PC-9 (cell line): ENCODE data around the gene CNTLN. TPM values are rescaled to one million over a fixed set of nuclear protein-coding genes. Genes with fewer than 3 reads are reported as not detected.

Experiments used
- Bru-seq: library from RNA; stranded (reverse); fragments of 400-500 nt; gene quantifications from one replicate; lab custom pipeline; 2021; lab: Mats Ljungman, UMichigan
- BruChase-seq, 2 experiments: library from RNA; stranded (reverse); fragments of 400-500 nt; gene quantifications; one replicate each; lab custom pipeline; 2021; lab: Mats Ljungman, UMichigan
- BruUV-seq: library from RNA; stranded (reverse); fragments of 400-500 nt; replicated peaks from 2 replicates; lab custom pipeline; 2021; lab: Mats Ljungman, UMichigan
- CTCF ChIA-PET: fragments of 300-600 bp; sonication (Branson Sonifier 250); formaldehyde crosslinking; loops from one replicate; lab custom pipeline; 2022; ENCODE audit warnings: antibody characterized with exemption; lab: Charles Lee
- POLR2A ChIA-PET: fragments of 300-600 bp; sonication (Branson Sonifier 250); formaldehyde crosslinking; loops from one replicate; lab custom pipeline; 2022; ENCODE audit warnings: antibody characterized with exemption; ENCODE audit not compliant: unreplicated experiment; lab: Charles Lee
- DNase-seq, 2 experiments: peaks; one replicate each; pipeline versions ENCODE4 v3.0.0 to v3.0.0-alpha.2; 2015 to 2022; ENCODE audit warnings: mixed read lengths in 1 of 2
- H2AFZ ChIP-seq: fragments of 200-600 bp; sonication (generic); 2 replicates; pipeline ENCODE4 v1.8.1; 2017; ENCODE audit warnings: antibody characterized with exemption
- H3F3A ChIP-seq: fragments of 200-600 bp; sonication (generic); 2 replicates; pipeline ENCODE4 v1.8.1; 2017; ENCODE audit warnings: antibody characterized with exemption, mild to moderate bottlenecking, low read depth; ENCODE audit not compliant: insufficient read depth
- H3K27ac ChIP-seq: fragments of 200-600 bp; sonication (generic); 2 replicates; pipeline ENCODE4 v1.6.1; 2016; ENCODE audit warnings: mixed run types
- H3K27me3 ChIP-seq: fragments of 200-600 bp; sonication (generic); 2 replicates; pipeline ENCODE4 v1.6.1; 2016; ENCODE audit warnings: low read depth, mixed run types; ENCODE audit not compliant: insufficient read depth
- H3K36me3 ChIP-seq: fragments of 200-600 bp; sonication (generic); 2 replicates; pipeline ENCODE4 v1.6.1; 2016; ENCODE audit warnings: low read depth, mixed run types
- H3K4me1 ChIP-seq: fragments of 200-600 bp; sonication (generic); replicated peaks from 2 replicates; pipeline ENCODE4 v1.6.1; 2016; ENCODE audit warnings: mixed run types; ENCODE audit not compliant: insufficient read depth
- H3K4me2 ChIP-seq: fragments of 200-600 bp; sonication (generic); 2 replicates; pipeline ENCODE4 v1.6.1; 2017; ENCODE audit warnings: mixed run types
- H3K4me3 ChIP-seq: fragments of 200-600 bp; sonication (generic); 2 replicates; pipeline ENCODE4 v1.6.1; 2016; ENCODE audit warnings: mixed run types
- H3K79me2 ChIP-seq: fragments of 200-600 bp; sonication (generic); 2 replicates; pipeline ENCODE4 v1.6.1; 2017; ENCODE audit warnings: low read depth, mixed run types
- H3K9me2 ChIP-seq: fragments of 200-600 bp; sonication (generic); 2 replicates; pipeline ENCODE4 v1.8.1; 2017; ENCODE audit warnings: mild to moderate bottlenecking; ENCODE audit not compliant: insufficient read depth
- H3K9me3 ChIP-seq: fragments of 200-600 bp; sonication (generic); 2 replicates; pipeline ENCODE4 v1.8.1; 2016; ENCODE audit warnings: low read depth; ENCODE audit not compliant: insufficient read depth
- H4K20me1 ChIP-seq: fragments of 200-600 bp; sonication (generic); 2 replicates; pipeline ENCODE4 v1.8.1; 2017; ENCODE audit not compliant: insufficient read depth
- EZH2 ChIP-seq: fragments of 200-600 bp; sonication (generic); IDR thresholded peaks from 2 replicates; pipeline ENCODE4 v1.8.0; 2017; ENCODE audit warnings: antibody characterized with exemption, low read depth
- intact Hi-C: fragments of 100-400 bp; cut with micrococcal nuclease; formaldehyde crosslinking; loops from one replicate; pipeline ENCODE4 v1.10.0; 2022; ENCODE audit not compliant: unreplicated experiment
- long read RNA-seq: library from polyadenylated mRNA; stranded (forward); transcript quantifications from one replicate; pipeline ENCODE4 v2.0.0, GENCODE V29; 2022
- total RNA-seq: library from RNA; stranded (reverse); gene quantifications from 2 replicates; pipeline ENCODE4 v1.2.3, GENCODE V29; 2021
- TF ChIP-seq, protein P1 (sequence below): fragments of 200-600 bp; sonication (generic); conservative IDR thresholded peaks from 2 replicates; pipeline ENCODE4 v1.6.1; 2017; ENCODE audit warnings: mixed run types, antibody characterized with exemption, mild to moderate bottlenecking, moderate library complexity

The CNTLN gene
- 2.5 and 3.6 TPM in 2 replicates for total RNA-seq
- percentile 56 among the genes with signal in this experiment for Bru-seq, nascent RNA
- BruChase-seq, experiment 1, labeled RNA remaining after a 2-hour chase: percentile 45 among the genes with signal in this experiment
- BruChase-seq, experiment 2, labeled RNA remaining after a 6-hour chase: percentile 37 among the genes with signal in this experiment
- long read RNA-seq, partial matches to known transcripts: 1 of 4 reads
- long read RNA-seq, other reads (novel, unspliced or antisense): 1 of 4 reads

- H3K4me3 ChIP-seq: peak within 1 kb of the TSS; percentile 84
- CTCF ChIA-PET: no interaction called here
- H3K4me1 ChIP-seq: 0 out of 2 replicates have a peak, but pooled peaks cover 4% of the 10 kb centered on the region
- peak within 1 kb of the TSS; percentile 99 for H2AFZ ChIP-seq
- no peaks in the 10 kb centered on the region for H3K27me3 ChIP-seq
- peak; percentile 49 to 87 for DNase-seq
- H3F3A ChIP-seq: no peaks in the 10 kb centered on the region
- H3K36me3 ChIP-seq: no peaks in the 10 kb centered on the region
- no TSS peak for BruUV-seq
- POLR2A ChIA-PET: no interaction called here
- intact Hi-C loops: no loop called here
- H3K79me2 ChIP-seq: no peaks in the 10 kb centered on the region
- no peaks in the 10 kb centered on the region for H3K9me2 ChIP-seq
- H3K9me3 ChIP-seq: no peaks in the 10 kb centered on the region
- H3K4me2 ChIP-seq: peak within 1 kb of the TSS; percentile 77
- no peak within 1 kb of the TSS for H3K27ac ChIP-seq
- H4K20me1 ChIP-seq: no peaks in the 10 kb centered on the region
- TF ChIP-seq, protein P1, sequence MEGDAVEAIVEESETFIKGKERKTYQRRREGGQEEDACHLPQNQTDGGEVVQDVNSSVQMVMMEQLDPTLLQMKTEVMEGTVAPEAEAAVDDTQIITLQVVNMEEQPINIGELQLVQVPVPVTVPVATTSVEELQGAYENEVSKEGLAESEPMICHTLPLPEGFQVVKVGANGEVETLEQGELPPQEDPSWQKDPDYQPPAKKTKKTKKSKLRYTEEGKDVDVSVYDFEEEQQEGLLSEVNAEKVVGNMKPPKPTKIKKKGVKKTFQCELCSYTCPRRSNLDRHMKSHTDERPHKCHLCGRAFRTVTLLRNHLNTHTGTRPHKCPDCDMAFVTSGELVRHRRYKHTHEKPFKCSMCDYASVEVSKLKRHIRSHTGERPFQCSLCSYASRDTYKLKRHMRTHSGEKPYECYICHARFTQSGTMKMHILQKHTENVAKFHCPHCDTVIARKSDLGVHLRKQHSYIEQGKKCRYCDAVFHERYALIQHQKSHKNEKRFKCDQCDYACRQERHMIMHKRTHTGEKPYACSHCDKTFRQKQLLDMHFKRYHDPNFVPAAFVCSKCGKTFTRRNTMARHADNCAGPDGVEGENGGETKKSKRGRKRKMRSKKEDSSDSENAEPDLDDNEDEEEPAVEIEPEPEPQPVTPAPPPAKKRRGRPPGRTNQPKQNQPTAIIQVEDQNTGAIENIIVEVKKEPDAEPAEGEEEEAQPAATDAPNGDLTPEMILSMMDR: no peak
- TF ChIP-seq EZH2: no peak
These were observed at the start of gene CNTLN for GRCh38 chr9:17134396-17135294. TSS of gene CNTLN (plus strand) at chr9:17135040. CDS start at chr9:17135066, 26 bp downstream.

GRCh38 chr9:17088566-17088965 lies 46.3 kb upstream of the CNTLN start:
- intact Hi-C loops: no loop called here
- no peak overlapping the region for H3K4me3 ChIP-seq
- no TSS peak for BruUV-seq
- H2AFZ ChIP-seq: no peak overlapping the region
- DNase-seq: no peak
- H3K27me3 ChIP-seq: no peaks in the 10 kb centered on the region
- no peaks in the 10 kb centered on the region for H3K9me2 ChIP-seq
- H3K4me1 ChIP-seq: no peaks in the 10 kb centered on the region
- no peaks in the 10 kb centered on the region for H4K20me1 ChIP-seq
- no peaks in the 10 kb centered on the region for H3K36me3 ChIP-seq
- ChIA-PET CTCF (no interaction called here), POLR2A (no interaction called here)
- no peak overlapping the region for H3K4me2 ChIP-seq
- H3K27ac ChIP-seq: no peak overlapping the region
- TF ChIP-seq, protein P1: no peak
- no peak for TF ChIP-seq EZH2
- no peaks in the 10 kb centered on the region for H3F3A ChIP-seq
- no peaks in the 10 kb centered on the region for H3K79me2 ChIP-seq
- H3K9me3 ChIP-seq: no peaks in the 10 kb centered on the region

DNA sequence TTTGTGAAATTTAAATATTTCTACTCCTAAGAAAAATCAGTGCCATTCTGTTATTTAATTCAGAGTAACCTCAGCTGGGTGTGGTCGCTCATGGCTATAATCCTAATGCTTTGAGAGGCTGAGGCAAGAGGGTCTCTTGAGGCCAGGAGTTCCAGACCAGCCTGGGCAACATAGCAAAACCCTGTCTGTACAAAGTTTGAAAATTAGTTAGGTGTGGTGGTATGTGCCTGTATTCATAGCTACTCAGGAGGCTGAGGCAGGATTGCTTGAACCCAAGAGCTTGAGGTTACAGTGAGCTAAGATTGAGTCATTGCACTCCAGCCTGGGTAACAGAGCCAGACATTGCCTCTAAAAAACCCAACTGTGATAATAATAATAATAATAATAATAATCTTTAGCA lies 44.8 kb upstream of the CNTLN start:
- Histone ChIP-seq H3K4me2 (no peak overlapping the region), H3K27me3 (no peaks in the 10 kb centered on the region), H3K36me3 (no peaks in the 10 kb centered on the region), H3K9me2 (no peaks in the 10 kb centered on the region), H2AFZ (no peak overlapping the region), H3K79me2 (no peaks in the 10 kb centered on the region), H3K27ac (no peak overlapping the region), H3K9me3 (no peaks in the 10 kb centered on the region), H4K20me1 (no peaks in the 10 kb centered on the region), H3F3A (no peaks in the 10 kb centered on the region), H3K4me3 (no peak overlapping the region), H3K4me1 (no peaks in the 10 kb centered on the region)
- ChIA-PET POLR2A (no interaction called here), CTCF (no interaction called here)
- intact Hi-C loops: no loop called here
- TF ChIP-seq, protein P1: no peak
- TF ChIP-seq EZH2: no peak
- BruUV-seq: no TSS peak
- no peak for DNase-seq
